ENCODE results near the gene GRIFIN.
"Not testable (repeated sequence)": the region's sequence is repeated elsewhere in the genome, so short reads cannot be mapped to it uniquely, and the experiment has no call there.

- not testable (repeated sequence) for TF ChIP-seq CTCF (conservative IDR thresholded peaks at IDR 0.05 in 1 of 2, IDR thresholded peaks at IDR 0.05 in 1 of 2; ENCODE audit: low read depth in 1 of 2, low read length in 2 of 2); EZH2 (IDR thresholded peaks at IDR 0.05; ENCODE audit: low read length, missing control alignments)
These were observed 6.6 kb downstream of the GRIFIN start for GRCh38 chr7:2469460-2470203.

All from fibroblast of lung (primary cell).